Choroid plexus epithelial cell (primary cell): ENCODE measurements around the gene SETD7.
A peak's percentile ranks its signal among the peaks of the same experiment; 100 is the strongest.

Experiments
- DNase-seq: peaks from one replicate; pipeline ENCODE4 v3.0.0-alpha.2; 2010; ENCODE audit warnings: low read depth
- H3K4me3 ChIP-seq: 2 replicates; pipeline ENCODE4 v1.5.1; 2011; ENCODE audit warnings: low read depth, mild to moderate bottlenecking, control low read depth, low read length, moderate library complexity
- CTCF ChIP-seq: conservative IDR thresholded peaks from 2 replicates; pipeline ENCODE4 v1.5.1; 2011; ENCODE audit warnings: low read depth, mild to moderate bottlenecking, control low read depth, inconsistent platforms, low read length, moderate library complexity

The SETD7 gene

GRCh38 chr4:139587446-139587845 lies 31.4 kb upstream of the SETD7 start:
- no peak for TF ChIP-seq CTCF
- peak; percentile 57 for DNase-seq
- H3K4me3 ChIP-seq = no peak overlapping the region

- no peak for DNase-seq
- no peak for TF ChIP-seq CTCF
Observed at GRCh38 chr4:139585473-139585872, 29.5 kb upstream of the SETD7 start.

GRCh38 chr4:139584784-139585183 lies 28.8 kb upstream of the SETD7 start:
- no peak for TF ChIP-seq CTCF
- DNase-seq = no peak
- no peak overlapping the region for H3K4me3 ChIP-seq

More at GRCh38 chr4:139585473-139585872, 29.5 kb upstream of the SETD7 start:
- H3K4me3 ChIP-seq = no peak overlapping the region

DNA sequence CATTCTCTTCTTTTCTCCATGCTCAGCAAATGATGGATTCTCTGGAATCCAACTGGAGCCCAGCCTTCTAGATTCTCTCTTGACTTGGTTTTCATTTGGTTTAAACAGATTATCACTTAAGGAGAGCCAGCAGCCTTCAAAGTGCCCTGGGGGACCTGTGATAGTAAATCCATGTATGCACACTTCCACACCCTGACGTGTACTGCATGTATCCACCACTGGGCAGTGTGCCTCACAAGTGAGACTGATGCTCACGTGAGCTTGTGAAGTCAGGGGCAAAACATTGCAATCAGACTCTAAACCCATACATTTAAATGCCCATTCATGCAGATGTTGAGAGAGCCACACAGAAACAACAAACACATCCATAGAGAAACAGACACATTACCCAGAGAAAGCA lies 28.0 kb upstream of the SETD7 start:
- H3K4me3 ChIP-seq = no peak overlapping the region
- no peak for DNase-seq
- TF ChIP-seq CTCF = no peak

DNA sequence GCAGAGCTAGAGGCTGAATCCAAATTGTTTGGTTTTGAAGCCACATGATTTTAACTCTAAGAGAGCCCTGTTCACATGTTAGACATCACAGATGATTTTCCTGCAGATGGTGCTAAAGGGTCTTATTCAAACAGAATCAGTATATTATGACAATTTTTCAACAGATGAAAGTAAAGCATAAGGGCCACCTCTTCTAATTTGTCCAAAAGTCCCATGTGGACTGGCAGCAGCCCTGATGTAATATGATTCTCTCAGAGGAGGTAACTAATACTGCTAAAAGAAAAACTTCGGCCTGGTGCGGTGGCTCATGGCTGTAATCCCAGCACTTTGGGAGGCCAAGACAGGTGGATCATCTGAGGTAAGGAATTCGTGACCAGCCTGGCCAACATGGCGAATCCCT lies 26.0 kb upstream of the SETD7 start:
- TF ChIP-seq CTCF = peak; percentile 42
- no peak overlapping the region for H3K4me3 ChIP-seq
- DNase-seq = peak; percentile 75

DNA sequence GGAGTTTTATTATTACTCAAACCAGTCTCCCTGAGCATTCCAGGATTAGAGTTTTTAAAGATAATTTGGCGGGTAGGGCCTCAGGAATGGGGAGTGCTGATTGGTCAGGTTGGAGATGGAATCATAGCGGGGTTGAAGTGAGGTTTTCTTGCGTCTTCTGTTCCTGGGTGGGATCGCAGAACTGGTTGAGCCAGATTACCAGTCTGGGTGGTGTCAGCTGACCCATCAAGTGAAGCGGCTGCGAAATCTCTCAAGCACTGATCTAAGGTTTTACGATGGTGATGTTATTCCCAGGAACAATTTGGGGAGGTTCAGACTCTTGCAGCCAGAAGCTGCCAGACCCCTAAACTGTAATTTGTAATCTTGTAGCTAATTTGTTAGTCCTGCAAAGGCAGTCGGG lies 25.1 kb upstream of the SETD7 start:
- no peak for DNase-seq
- H3K4me3 ChIP-seq = no peak overlapping the region
- TF ChIP-seq CTCF = no peak

- no peak for TF ChIP-seq CTCF
- DNase-seq = peak; percentile 55
- H3K4me3 ChIP-seq = no peak overlapping the region
Observed at GRCh38 chr4:139576219-139576618, 20.2 kb upstream of the SETD7 start.
